Activated CD8-positive, alpha-beta T cell treated with anti-CD3 and anti-CD28 coated beads for 36 hours (primary cell): ENCODE measurements around the gene KRTAP4-8. TPM values are rescaled to one million over a fixed set of nuclear protein-coding genes. Genes with fewer than 3 reads are reported as not detected.
"Not testable (repeated sequence)": the region's sequence is repeated elsewhere in the genome, so short reads cannot be mapped to it uniquely, and the experiment has no call there.

Experiments used
- ATAC-seq: fragments of 200-7000 bp; cut with Tn5 transposase; one replicate; pipeline ENCODE4 v1.10.0; 2021; ENCODE audit warnings: mild to moderate bottlenecking, moderate library complexity
- CTCF ChIA-PET: fragments of 350-600 bp; sonication (Branson Sonifier 250); formaldehyde crosslinking; loops from one replicate; lab custom pipeline; 2021; ENCODE audit warnings: antibody characterized with exemption; lab: Charles Lee
- POLR2A ChIA-PET: fragments of 350-600 bp; sonication (Branson Sonifier 250); formaldehyde crosslinking; loops from one replicate; lab custom pipeline; 2021; ENCODE audit warnings: antibody characterized with exemption; lab: Charles Lee
- DNase-seq: peaks from one replicate; pipeline ENCODE4 v3.0.0-alpha.2; 2020
- H3K27ac Mint-ChIP-seq: one replicate; pipeline ENCODE4 v1.8.0; 2021; ENCODE audit warnings: mild to moderate bottlenecking, mixed read lengths
- H3K27me3 Mint-ChIP-seq: one replicate; pipeline ENCODE4 v1.8.0; 2021; ENCODE audit warnings: mixed read lengths
- H3K36me3 Mint-ChIP-seq: one replicate; pipeline ENCODE4 v1.8.0; 2021; ENCODE audit warnings: low read depth, mixed read lengths
- H3K4me1 Mint-ChIP-seq: one replicate; pipeline ENCODE4 v1.8.0; 2021; ENCODE audit warnings: low read depth, mixed read lengths
- H3K4me3 Mint-ChIP-seq: one replicate; pipeline ENCODE4 v1.8.0; 2021; ENCODE audit warnings: mild to moderate bottlenecking, moderate library complexity, mixed read lengths
- H3K9me3 Mint-ChIP-seq: one replicate; pipeline ENCODE4 v1.8.0; 2021; ENCODE audit warnings: mixed read lengths
- CTCF ChIP-seq: fragments of 200-600 bp; IDR thresholded peaks from one replicate; pipeline ENCODE4 v1.8.0; 2022; ENCODE audit warnings: antibody characterized with exemption, mild to moderate bottlenecking
- intact Hi-C: fragments of 100-400 bp; cut with micrococcal nuclease; formaldehyde crosslinking; loops from one replicate; pipeline ENCODE4 v1.10.0; 2022
- total RNA-seq, 2 experiments: library from RNA; stranded (reverse); gene quantifications; one replicate each; pipeline ENCODE4 v1.2.3, GENCODE V29; 2021

The KRTAP4-8 gene
- total RNA-seq, 2 experiments from 2014 or later = not detected

GRCh38 chr17:41111151-41111885, 13.4 kb upstream of the KRTAP4-8 start:
- DNase-seq (no peak), ATAC-seq (no peak)
- Mint-ChIP-seq H3K4me3 (no peak overlapping the region), H3K9me3 (peaks cover 2% of the 10 kb centered on the region), H3K36me3 (no peaks in the 10 kb centered on the region), H3K27ac (no peak overlapping the region), H3K27me3 (peaks cover 3% of the 10 kb centered on the region), H3K4me1 (peaks cover 8% of the 10 kb centered on the region)
- TF ChIP-seq CTCF = no peak
- intact Hi-C loops = no loop called here
- CTCF ChIA-PET = no interaction called here
- POLR2A ChIA-PET = no interaction called here

GRCh38 chr17:41108728-41109386, 10.9 kb upstream of the KRTAP4-8 start:
- H3K9me3 Mint-ChIP-seq, POLR2A ChIA-PET, CTCF ChIA-PET, ATAC-seq, H3K27ac Mint-ChIP-seq, H3K27me3 Mint-ChIP-seq, H3K4me3 Mint-ChIP-seq, H3K4me1 Mint-ChIP-seq, intact Hi-C loops, DNase-seq, H3K36me3 Mint-ChIP-seq: not testable (repeated sequence)

GRCh38 chr17:41107941-41108450, 10.1 kb upstream of the KRTAP4-8 start:
- DNase-seq (no peak), ATAC-seq (no peak)
- no peaks in the 10 kb centered on the region for H3K9me3 Mint-ChIP-seq
- H3K4me3 Mint-ChIP-seq = no peak overlapping the region
- peaks cover 8% of the 10 kb centered on the region for H3K4me1 Mint-ChIP-seq
- intact Hi-C loops = no loop called here
- no peaks in the 10 kb centered on the region for H3K36me3 Mint-ChIP-seq
- H3K27ac Mint-ChIP-seq = no peak overlapping the region
- ChIA-PET CTCF (no interaction called here), POLR2A (no interaction called here)
- H3K27me3 Mint-ChIP-seq = peaks cover 3% of the 10 kb centered on the region
- TF ChIP-seq CTCF = no peak

GRCh38 chr17:41105347-41105746, 7.4 kb upstream of the KRTAP4-8 start, which contains the start of gene KRTAP4-9:
Gene KRTAP4-9, plus strand, starts transcription at chr17:41105389. Its CDS starts 0 bp downstream, at chr17:41105389.
- not testable (repeated sequence) for H3K27me3 Mint-ChIP-seq

GRCh38 chr17:41104386-41105038, 6.6 kb upstream of the KRTAP4-8 start:
- H3K4me3 Mint-ChIP-seq, intact Hi-C loops, POLR2A ChIA-PET, DNase-seq, CTCF ChIA-PET, H3K27me3 Mint-ChIP-seq, H3K36me3 Mint-ChIP-seq, ATAC-seq, H3K9me3 Mint-ChIP-seq, H3K27ac Mint-ChIP-seq: not testable (repeated sequence)
- H3K4me1 Mint-ChIP-seq = peaks cover 16% of the 10 kb centered on the region

More at GRCh38 chr17:41105347-41105746, 7.4 kb upstream of the KRTAP4-8 start, which contains the start of gene KRTAP4-9:
- H3K4me1 Mint-ChIP-seq, H3K9me3 Mint-ChIP-seq, H3K27ac Mint-ChIP-seq, DNase-seq, H3K4me3 Mint-ChIP-seq, POLR2A ChIA-PET, H3K36me3 Mint-ChIP-seq, CTCF ChIA-PET, ATAC-seq, intact Hi-C loops: not testable (repeated sequence)

DNA sequence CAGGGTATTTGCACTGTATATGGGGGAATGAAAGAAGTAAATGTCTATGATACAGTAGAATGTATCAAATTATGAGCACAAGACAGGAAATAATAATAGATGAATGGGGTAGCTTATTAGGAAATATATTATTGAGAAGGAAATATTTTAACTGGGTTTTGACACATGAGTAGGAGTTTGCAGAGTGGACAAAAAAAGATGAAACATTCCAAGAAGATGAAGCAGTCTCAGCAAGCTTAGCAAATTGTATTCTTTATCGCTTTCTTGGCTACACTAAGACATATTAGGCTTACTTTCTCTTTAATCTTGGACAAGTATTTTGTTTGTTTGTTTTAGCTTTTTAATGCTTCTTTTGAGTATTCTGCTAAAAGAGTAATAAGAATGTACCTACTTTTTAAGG, 6.0 kb upstream of the KRTAP4-8 start:
- ChIA-PET CTCF (no interaction called here), POLR2A (no interaction called here)
- intact Hi-C loops = no loop called here
- no peak for ATAC-seq
- no peak for TF ChIP-seq CTCF
- H3K9me3 Mint-ChIP-seq = no peaks in the 10 kb centered on the region
- peaks cover 4% of the 10 kb centered on the region for H3K27me3 Mint-ChIP-seq
- H3K4me3 Mint-ChIP-seq = no peak overlapping the region
- H3K4me1 Mint-ChIP-seq = peaks cover 15% of the 10 kb centered on the region
- no peaks in the 10 kb centered on the region for H3K36me3 Mint-ChIP-seq
- no peak for DNase-seq
- H3K27ac Mint-ChIP-seq = no peak overlapping the region
